NCI-H1105 (cell line): Measurements from ENCODE around the gene TUBE1.
"Not testable (repeated sequence)": the region's sequence is repeated elsewhere in the genome, so short reads cannot be mapped to it uniquely, and the experiment has no call there.

Experiments
- DNase-seq: peaks from one replicate; lab custom pipeline; 2025; lab: John Stamatoyannopoulos, UW

TUBE1 gene

DNA sequence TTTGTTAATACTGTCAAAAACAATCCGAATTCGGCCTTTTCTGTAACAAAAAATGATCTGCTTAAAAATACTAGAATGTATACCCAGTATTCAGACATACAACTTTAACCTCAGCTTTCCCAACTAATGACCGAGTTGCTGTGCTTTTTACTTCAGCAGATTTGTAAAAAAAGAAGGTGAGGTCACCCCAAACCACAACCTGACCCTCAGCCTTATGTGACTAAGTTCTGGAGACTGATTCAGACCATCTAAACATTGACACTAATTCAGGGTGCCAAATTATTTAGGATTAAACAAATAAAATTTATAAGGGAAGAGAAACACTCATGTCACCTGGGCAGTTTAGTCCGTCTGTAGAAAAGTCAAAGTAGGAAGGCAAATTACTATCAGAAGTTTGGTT, 25.7 kb downstream of the TUBE1 start:
- DNase-seq = no peak

GRCh38 chr6:112058243-112059032, 28.8 kb downstream of the TUBE1 start:
- no peak for DNase-seq

- DNase-seq = no peak
Measured at GRCh38 chr6:112054555-112055190, 32.6 kb downstream of the TUBE1 start.

DNA sequence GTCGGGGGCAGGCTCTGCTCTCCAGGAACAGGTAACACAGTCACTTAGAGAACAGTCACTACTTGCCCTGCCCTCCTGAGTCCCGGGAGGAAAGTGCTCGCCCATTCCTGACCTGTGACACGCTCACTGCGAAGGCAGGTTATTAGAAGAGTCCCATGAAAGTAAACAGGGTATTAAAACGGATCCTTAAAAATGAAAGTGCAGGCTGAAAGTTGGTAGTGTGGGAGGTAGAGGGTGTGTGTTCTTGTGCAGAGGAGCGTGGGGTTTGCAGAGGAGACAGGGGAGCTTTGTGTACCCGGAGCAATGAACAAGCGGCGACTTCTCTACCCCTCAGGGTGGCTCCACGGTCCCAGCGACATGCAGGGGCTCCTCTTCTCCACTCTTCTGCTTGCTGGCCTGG, 33.3 kb downstream of the TUBE1 start, which contains the start of gene CCN6:
Gene CCN6 (plus strand): TSS at position 104 of the 400 bp plus-strand sequence. CDS start 254 bp downstream, at position 358.
- DNase-seq = no peak

DNA sequence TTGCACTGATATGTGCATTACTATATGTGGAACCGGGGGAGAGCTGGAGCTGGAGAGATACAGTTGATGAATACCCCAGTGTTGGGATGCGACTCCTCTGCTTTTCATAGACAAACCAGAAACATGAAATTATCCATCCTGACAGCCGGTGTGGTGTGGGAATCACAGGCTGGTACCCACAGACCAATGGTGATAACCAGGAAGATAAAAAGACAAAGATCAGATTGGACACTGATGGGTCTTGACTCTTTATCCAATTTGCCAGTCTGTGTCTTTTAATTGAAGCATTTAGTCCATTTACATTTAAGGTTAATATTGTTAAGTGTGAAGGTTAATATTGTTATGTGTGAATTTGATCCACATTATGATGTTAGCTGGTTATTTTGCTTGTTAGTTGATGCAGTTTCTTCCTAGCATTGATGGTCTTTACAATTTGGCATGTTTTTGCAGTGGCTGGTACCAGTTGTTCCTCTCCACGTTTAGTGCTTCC, 36.0 kb downstream of the TUBE1 start:
- DNase-seq = not testable (repeated sequence)

DNA sequence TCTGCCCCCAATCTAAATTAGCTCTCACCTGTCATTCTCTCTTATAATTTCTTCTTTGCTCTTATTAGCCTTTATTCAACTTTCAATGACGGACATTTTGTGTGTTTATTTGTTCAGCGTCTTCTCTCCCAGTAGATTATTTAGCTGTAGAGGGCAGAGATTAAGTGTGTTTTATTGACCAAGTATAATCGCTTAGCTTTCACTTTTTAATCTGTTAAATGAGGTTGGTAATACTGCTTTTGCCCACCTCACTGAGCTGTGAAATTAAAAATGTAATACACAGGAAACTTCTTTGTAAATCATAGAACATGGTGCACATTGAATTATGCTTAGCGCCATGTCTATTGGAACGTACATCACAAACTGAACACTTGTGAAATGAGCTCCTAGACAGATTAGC, 36.9 kb downstream of the TUBE1 start:
- no peak for DNase-seq

DNA sequence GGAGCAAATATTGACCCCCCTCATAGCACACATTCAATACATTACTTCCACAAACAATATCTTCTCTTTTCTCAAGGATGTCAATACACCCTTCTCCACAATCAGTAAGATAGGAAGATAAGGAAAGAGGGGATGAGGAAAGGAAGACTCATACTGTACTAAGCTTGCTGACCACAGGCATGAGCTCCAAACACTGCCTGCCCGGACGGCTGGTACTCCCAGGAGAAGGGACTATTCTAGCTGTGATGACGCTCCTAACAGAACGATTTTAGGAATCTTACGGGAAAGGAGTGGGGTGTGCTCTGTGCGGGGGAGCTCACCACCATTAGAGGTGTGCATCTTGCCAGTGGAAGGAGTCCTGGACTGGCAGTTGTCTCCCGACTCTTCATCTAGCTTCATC, 37.3 kb downstream of the TUBE1 start:
- DNase-seq = no peak

- DNase-seq = no peak
Measured at GRCh38 chr6:112049026-112049799, 38.1 kb downstream of the TUBE1 start.

GRCh38 chr6:112047523-112047922, 39.8 kb downstream of the TUBE1 start:
- DNase-seq = not testable (repeated sequence)

DNA sequence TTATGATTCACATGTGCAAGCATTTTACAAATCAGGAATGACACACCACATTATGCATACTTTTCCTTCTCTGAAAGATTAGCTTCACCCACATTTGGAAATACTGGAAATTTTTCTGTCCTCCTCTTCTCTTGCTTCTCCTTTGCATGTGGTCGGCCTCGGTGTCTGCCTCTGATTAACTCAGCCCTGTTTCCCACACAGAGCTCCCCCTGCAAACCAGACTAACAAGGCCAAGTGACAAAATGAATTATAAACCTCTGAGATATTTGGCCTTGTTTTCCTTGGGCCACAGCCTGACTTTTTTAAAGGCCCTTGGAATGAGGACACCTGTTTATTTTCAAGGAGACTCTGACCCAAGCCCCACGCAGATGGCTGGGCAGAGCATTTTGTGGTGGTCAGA, 42.4 kb downstream of the TUBE1 start:
- no peak for DNase-seq

GRCh38 chr6:112044196-112044595, 43.1 kb downstream of the TUBE1 start:
- DNase-seq = no peak

GRCh38 chr6:112043032-112044007, 44.0 kb downstream of the TUBE1 start:
- peak; percentile 96 for DNase-seq

GRCh38 chr6:112041535-112041934, 45.7 kb downstream of the TUBE1 start:
- no peak for DNase-seq

DNA sequence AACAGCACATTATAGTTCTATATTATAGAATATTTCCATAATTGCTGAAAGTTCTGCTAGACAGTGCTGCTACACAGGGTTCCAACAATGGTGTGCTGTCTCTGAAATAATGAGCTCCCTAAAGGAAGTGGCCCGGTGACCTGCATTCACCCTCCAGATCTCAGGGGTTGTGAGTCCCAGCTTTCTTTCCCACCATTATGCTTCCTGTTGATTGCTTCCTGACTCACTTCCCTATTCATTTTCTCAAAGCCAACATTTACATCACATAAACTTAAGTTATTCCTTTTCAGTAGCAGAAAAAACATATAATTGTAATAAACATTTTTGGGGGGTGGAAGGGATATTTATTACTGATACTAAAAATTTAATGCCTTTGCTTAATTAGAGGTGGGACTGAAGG, 46.3 kb downstream of the TUBE1 start:
- no peak for DNase-seq

DNA sequence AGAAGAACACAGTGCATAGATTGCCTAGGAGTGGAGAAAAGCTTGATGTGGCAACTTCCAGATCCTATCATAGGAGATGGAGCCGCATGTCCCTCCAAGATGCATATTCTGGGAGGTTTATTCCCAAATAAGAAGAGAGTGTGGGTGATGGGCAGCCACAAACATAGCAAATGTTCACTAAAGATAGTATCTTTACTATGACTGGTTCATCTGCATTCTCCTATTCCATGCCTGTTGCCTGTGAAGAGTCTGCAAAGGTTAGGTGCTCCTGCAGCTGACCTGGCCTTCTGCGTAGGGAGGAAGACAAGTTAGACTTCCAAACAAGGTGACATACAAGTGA, 47.9 kb downstream of the TUBE1 start:
- DNase-seq = no peak

- no peak for DNase-seq
Measured at GRCh38 chr6:112038756-112039430, 48.4 kb downstream of the TUBE1 start.

DNA sequence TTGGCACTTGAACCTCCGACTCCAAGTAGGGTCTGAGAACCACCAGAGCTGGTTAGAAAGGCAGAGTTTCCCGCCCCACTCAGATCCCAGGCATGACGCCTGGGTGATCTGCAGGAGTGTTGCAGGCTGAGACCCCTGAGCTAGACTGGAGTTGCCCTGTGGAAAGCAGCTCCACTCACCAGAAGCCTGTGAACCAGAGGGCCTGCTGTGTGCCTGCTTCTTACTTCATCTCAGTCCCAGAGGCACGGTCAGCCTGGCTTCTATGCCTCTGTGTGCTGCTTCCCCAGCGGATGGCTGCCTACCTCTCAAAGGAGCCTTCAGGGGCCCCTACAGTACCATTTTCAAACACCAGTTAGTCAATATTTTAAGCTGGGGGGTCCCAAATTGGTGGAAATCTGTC, 49.0 kb downstream of the TUBE1 start:
- DNase-seq = no peak

GRCh38 chr6:112037783-112038216, 49.5 kb downstream of the TUBE1 start:
- DNase-seq = no peak

- no peak for DNase-seq
Measured at GRCh38 chr6:112036088-112036637, 51.1 kb downstream of the TUBE1 start.

DNA sequence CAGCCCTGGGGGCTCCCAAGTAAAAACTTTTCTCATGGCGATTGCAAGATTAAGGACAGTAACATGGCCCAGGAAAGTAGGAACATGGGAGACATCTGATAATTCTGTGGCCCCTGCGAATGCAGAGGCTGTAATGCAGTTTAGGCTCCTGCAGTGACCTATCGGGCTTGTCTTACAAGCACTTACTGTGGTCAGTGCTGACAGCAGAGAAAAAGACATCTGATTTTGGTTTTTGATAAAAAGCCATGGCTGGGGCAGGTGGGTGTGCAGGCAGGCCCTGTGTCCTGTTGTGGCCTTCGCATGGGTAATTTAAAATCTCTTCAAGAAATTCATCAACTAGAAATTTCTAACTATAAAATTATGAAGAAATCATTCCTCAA, 52.7 kb downstream of the TUBE1 start:
- no peak for DNase-seq
